GM12891 (cell line): ENCODE measurements around the gene SCN4A. TPM values are rescaled to one million over a fixed set of nuclear protein-coding genes. Genes with fewer than 3 reads are reported as not detected.
"Not testable (repeated sequence)": the region's sequence is repeated elsewhere in the genome, so short reads cannot be mapped to it uniquely, and the experiment has no call there.

ENCODE experiments used
- DNase-seq: peaks from one replicate; pipeline ENCODE4 v3.0.0; 2011; ENCODE audit warnings: low spot score; ENCODE audit not compliant: insufficient read length
- FAIRE-seq: peaks from 2 replicates; lab custom pipeline; 2011; peaks lifted over from hg19 to GRCh38; lab: Jason Lieb, UNC
- PAX5 ChIP-seq: IDR thresholded peaks from 2 replicates; pipeline ENCODE4 v1.6.1; 2011; ENCODE audit warnings: low read length, moderate library complexity, mild to moderate bottlenecking; ENCODE audit not compliant: insufficient read depth, severe bottlenecking
- POLR2A ChIP-seq: IDR thresholded peaks from 2 replicates; pipeline ENCODE4 v1.6.1; 2011; ENCODE audit warnings: low read depth, low read length, control low read depth
- POLR2AphosphoS5 ChIP-seq: IDR thresholded peaks from 2 replicates; pipeline ENCODE4 v1.6.1; 2011; ENCODE audit warnings: low read depth, low read length, control low read depth
- POU2F2 ChIP-seq: IDR thresholded peaks from 2 replicates; pipeline ENCODE4 v1.6.1; 2011; ENCODE audit warnings: low read depth, mild to moderate bottlenecking, control low read depth, low read length, moderate library complexity
- SPI1 ChIP-seq: IDR thresholded peaks from 2 replicates; pipeline ENCODE4 v1.6.1; 2011; ENCODE audit warnings: low read depth, low read length, control low read depth
- TAF1 ChIP-seq: IDR thresholded peaks from 2 replicates; pipeline ENCODE4 v1.6.1; 2011; ENCODE audit warnings: low read depth, low read length, control low read depth
- polyA plus RNA-seq: library from polyadenylated mRNA; unstranded; fragments of >200 nt; gene quantifications from one replicate; pipeline ENCODE4 v1.2.1, GENCODE V29; 2012; ENCODE audit warnings: low read depth, missing spikeins, inconsistent platforms; ENCODE audit not compliant: missing spikeins

Gene SCN4A
- 0.19 TPM for polyA plus RNA-seq

- DNase-seq (no peak), FAIRE-seq (no peak)
- TF ChIP-seq SPI1 (no peak), TAF1 (no peak), POU2F2 (no peak), POLR2AphosphoS5 (no peak), PAX5 (no peak), POLR2A (no peak)
Observed at GRCh38 chr17:63972796-63973195, at the start of gene SCN4A. TSS of gene SCN4A (minus strand) at chr17:63972918. CDS start at chr17:63972841, 77 bp downstream.

GRCh38 chr17:64020056-64020766 lies 47.5 kb upstream of the SCN4A start, which contains the start of gene ICAM2:
TSS of gene ICAM2 (minus strand) at chr17:64020633. CDS start at chr17:64006691, 13,942 bp downstream.
- TF ChIP-seq POLR2AphosphoS5, result peak; percentile 80
- peak; percentile 56 for TF ChIP-seq SPI1
- no peak for TF ChIP-seq PAX5
- peak; percentile 77 for TF ChIP-seq POLR2A
- TF ChIP-seq TAF1, result peak; percentile 54
- TF ChIP-seq POU2F2, result peak; percentile 66
- peak; percentile 78 for FAIRE-seq

GRCh38 chr17:64019551-64019961 lies 46.8 kb upstream of the SCN4A start:
- not testable (repeated sequence) for FAIRE-seq, DNase-seq

More at GRCh38 chr17:64020056-64020766, 47.5 kb upstream of the SCN4A start, which contains the start of gene ICAM2:
- no peak for DNase-seq

GRCh38 chr17:64017381-64017980 lies 44.8 kb upstream of the SCN4A start:
- no peak for TF ChIP-seq TAF1
- no peak for TF ChIP-seq PAX5
- TF ChIP-seq SPI1, result no peak
- no peak for TF ChIP-seq POLR2AphosphoS5
- no peak for TF ChIP-seq POU2F2
- no peak for TF ChIP-seq POLR2A
- FAIRE-seq (no peak), DNase-seq (no peak)

- FAIRE-seq, result no peak
- TF ChIP-seq POLR2AphosphoS5, result no peak
- TF ChIP-seq POU2F2, result no peak
- TF ChIP-seq TAF1, result no peak
- no peak for TF ChIP-seq SPI1
- no peak for TF ChIP-seq POLR2A
- TF ChIP-seq PAX5, result no peak
- no peak for DNase-seq
Observed at GRCh38 chr17:64016974-64017373, 44.3 kb upstream of the SCN4A start.

GRCh38 chr17:64016231-64016784 lies 43.6 kb upstream of the SCN4A start:
- TF ChIP-seq POU2F2 (no peak), POLR2AphosphoS5 (no peak), POLR2A (no peak), PAX5 (no peak), SPI1 (no peak), TAF1 (no peak)
- no peak for DNase-seq
- FAIRE-seq, result peak; percentile 52

- DNase-seq (no peak), FAIRE-seq (peak; percentile 58)
- TF ChIP-seq POU2F2 (no peak), PAX5 (no peak), TAF1 (no peak), SPI1 (no peak), POLR2A (no peak), POLR2AphosphoS5 (no peak)
Observed at GRCh38 chr17:64015447-64015846, 42.7 kb upstream of the SCN4A start.

- no peak for DNase-seq
- TF ChIP-seq PAX5 (no peak), POU2F2 (no peak), POLR2A (no peak), SPI1 (no peak), POLR2AphosphoS5 (no peak), TAF1 (no peak)
- no peak for FAIRE-seq
Observed at GRCh38 chr17:64009571-64010402, 37.1 kb upstream of the SCN4A start.

- no peak for FAIRE-seq
- no peak for DNase-seq
- TF ChIP-seq TAF1 (no peak), POLR2AphosphoS5 (no peak), POLR2A (no peak), POU2F2 (no peak), SPI1 (no peak), PAX5 (no peak)
Observed at GRCh38 chr17:64008830-64009229, 36.1 kb upstream of the SCN4A start.
